Neutrophil (primary cell): Measurements from ENCODE around the gene HOXC10.

Source experiments
- H3K27ac ChIP-seq: fragments of 200-600 bp; sonication (generic); 2 replicates; pipeline ENCODE4 v1.5.1; 2016; ENCODE audit warnings: mild to moderate bottlenecking, moderate library complexity
- H3K27me3 ChIP-seq: fragments of 200-600 bp; sonication (generic); 2 replicates; pipeline ENCODE4 v1.6.0; 2016; ENCODE audit warnings: mild to moderate bottlenecking
- H3K36me3 ChIP-seq: fragments of 200-600 bp; sonication (generic); 2 replicates; pipeline ENCODE4 v1.5.1; 2017
- H3K4me1 ChIP-seq, 2 experiments: fragments of 200-600 bp in 1 of 2; sonication (generic) in 1 of 2; 1 replicate in 1 of 2; 2 replicates in 1 of 2; pipeline versions ENCODE4 v1.5.1 to v1.6.1; 2013 to 2016; ENCODE audit warnings: low read depth in 1 of 2, low read length in 1 of 2, mild to moderate bottlenecking in 1 of 2, moderate library complexity in 1 of 2; ENCODE audit not compliant: control insufficient read depth in 1 of 2, insufficient read depth in 1 of 2
- H3K4me3 ChIP-seq, 2 experiments: fragments of 200-600 bp in 1 of 2; sonication (generic) in 1 of 2; 1 replicate in 1 of 2; 2 replicates in 1 of 2; pipeline ENCODE4 v1.5.1; 2013 to 2016; ENCODE audit warnings: low read depth in 1 of 2, low read length in 1 of 2, mild to moderate bottlenecking in 1 of 2, moderate library complexity in 1 of 2
- H3K9me3 ChIP-seq: fragments of 200-600 bp; sonication (generic); 2 replicates; pipeline ENCODE4 v1.5.1; 2016
- CTCF ChIP-seq: fragments of 200-600 bp; sonication (generic); IDR thresholded peaks from 2 replicates; pipeline ENCODE4 v1.5.1; 2016; ENCODE audit warnings: antibody characterized with exemption

HOXC10 gene

GRCh38 chr12:53976172-53976822 lies 8.6 kb upstream of the HOXC10 start:
- peaks cover 100% of the 10 kb centered on the region for H3K27me3 ChIP-seq
- H3K36me3 ChIP-seq, result no peaks in the 10 kb centered on the region
- no peaks in the 10 kb centered on the region for H3K9me3 ChIP-seq
- H3K4me3 ChIP-seq, result no peak overlapping the region
- TF ChIP-seq CTCF, result no peak
- peaks cover 0 to 23% of the 10 kb centered on the region in 2 experiments for H3K4me1 ChIP-seq
- no peak overlapping the region for H3K27ac ChIP-seq

- Histone ChIP-seq H3K27ac (no peak overlapping the region), H3K36me3 (no peaks in the 10 kb centered on the region), H3K4me1 (peaks cover 0 to 23% of the 10 kb centered on the region in 2 experiments), H3K4me3 (no peak overlapping the region), H3K27me3 (peaks cover 100% of the 10 kb centered on the region), H3K9me3 (no peaks in the 10 kb centered on the region)
- no peak for TF ChIP-seq CTCF
Measured at GRCh38 chr12:53976823-53977595, 7.9 kb upstream of the HOXC10 start.

- Histone ChIP-seq H3K27ac (no peak overlapping the region), H3K4me3 (no peak overlapping the region), H3K9me3 (no peaks in the 10 kb centered on the region), H3K27me3 (peaks cover 100% of the 10 kb centered on the region), H3K36me3 (no peaks in the 10 kb centered on the region), H3K4me1 (peaks cover 0 to 23% of the 10 kb centered on the region in 2 experiments)
- TF ChIP-seq CTCF, result no peak
Measured at GRCh38 chr12:53977596-53978445, 7.1 kb upstream of the HOXC10 start.

- H3K27ac ChIP-seq, result no peak overlapping the region
- no peak for TF ChIP-seq CTCF
- no peaks in the 10 kb centered on the region for H3K9me3 ChIP-seq
- peaks cover 100% of the 10 kb centered on the region for H3K27me3 ChIP-seq
- peaks cover under 1 to 25% of the 10 kb centered on the region in 2 experiments for H3K4me1 ChIP-seq
- no peaks in the 10 kb centered on the region for H3K36me3 ChIP-seq
- no peak overlapping the region for H3K4me3 ChIP-seq
Measured at GRCh38 chr12:53978477-53979356, 6.2 kb upstream of the HOXC10 start.
